HepG2 (cell line): Measurements from ENCODE around the gene HELZ2. TPM values are rescaled to one million over a fixed set of nuclear protein-coding genes. Genes with fewer than 3 reads are reported as not detected.

Experiments
- GPBP1L1 ChIP-seq: sonication (generic); formaldehyde crosslinking; IDR thresholded peaks from 2 replicates; pipeline ENCODE4 v1.5.0; 2020; ENCODE audit warnings: mild to moderate bottlenecking, missing genetic modification reagents
- KDM2A ChIP-seq: sonication (generic); formaldehyde crosslinking; IDR thresholded peaks from 2 replicates; pipeline ENCODE4 v1.4.0; 2020; ENCODE audit warnings: low read depth, missing genetic modification reagents, borderline replicate concordance
- MYC ChIP-seq: sonication (generic); formaldehyde crosslinking; IDR thresholded peaks from 2 replicates; pipeline ENCODE4 v1.9.0; 2021; ENCODE audit warnings: missing genetic modification reagents, borderline replicate concordance
- NR2C2 ChIP-seq: sonication (generic); formaldehyde crosslinking; IDR thresholded peaks from 2 replicates; pipeline ENCODE4 v1.4.0; 2020; ENCODE audit warnings: missing genetic modification reagents, mild to moderate bottlenecking, moderate library complexity, borderline replicate concordance
- NR2F6 ChIP-seq, 2 experiments: IDR thresholded peaks; 2 replicates each; pipeline ENCODE4 v1.6.1; 2016; ENCODE audit warnings: antibody characterized with exemption in 1 of 2, mild to moderate bottlenecking in 1 of 2
- PATZ1 ChIP-seq: sonication (generic); formaldehyde crosslinking; IDR thresholded peaks from 2 replicates; pipeline ENCODE4 v1.4.0; 2020; ENCODE audit warnings: missing genetic modification reagents
- SIN3B ChIP-seq: fragments of 150-350 bp; IDR thresholded peaks from 2 replicates; pipeline ENCODE4 v1.6.1; 2014; ENCODE audit warnings: low read length
- SMYD3 ChIP-seq: sonication (generic); formaldehyde crosslinking; IDR thresholded peaks from 2 replicates; pipeline ENCODE4 v1.8.1; 2023; ENCODE audit warnings: mild to moderate bottlenecking, missing genetic modification reagents
- STAG1 ChIP-seq: sonication (generic); formaldehyde crosslinking; IDR thresholded peaks from 2 replicates; pipeline ENCODE4 v1.4.0; 2020; ENCODE audit warnings: missing genetic modification reagents
- XRCC5 ChIP-seq: fragments of 200-400 bp; formaldehyde crosslinking; optimal IDR thresholded peaks from 2 replicates; pipeline ENCODE3; 2017; ENCODE audit warnings: mild to moderate bottlenecking, low read length
- ZBTB21 ChIP-seq: sonication (generic); formaldehyde crosslinking; IDR thresholded peaks from 2 replicates; pipeline ENCODE4 v1.4.0; 2020; ENCODE audit warnings: missing genetic modification reagents
- ZBTB38 ChIP-seq: sonication (generic); formaldehyde crosslinking; IDR thresholded peaks from 2 replicates; pipeline ENCODE4 v1.5.1; 2020; ENCODE audit warnings: mild to moderate bottlenecking, missing genetic modification reagents
- ZFP41 ChIP-seq: sonication (generic); formaldehyde crosslinking; IDR thresholded peaks from 2 replicates; pipeline ENCODE4 v1.4.0; 2020; ENCODE audit warnings: mild to moderate bottlenecking, missing genetic modification reagents, borderline replicate concordance
- ZKSCAN8 ChIP-seq: IDR thresholded peaks from 2 replicates; pipeline ENCODE4 v1.6.1; 2016; ENCODE audit warnings: borderline replicate concordance, missing genetic modification reagents, missing compliant biosample characterization
- ZNF274 ChIP-seq: sonication (generic); formaldehyde crosslinking; IDR thresholded peaks from 2 replicates; pipeline ENCODE4 v1.5.1; 2020; ENCODE audit warnings: mild to moderate bottlenecking, missing genetic modification reagents
- ZNF431 ChIP-seq: sonication (generic); formaldehyde crosslinking; IDR thresholded peaks from 2 replicates; pipeline ENCODE4 v1.9.0; 2022; ENCODE audit warnings: missing genetic modification reagents, low read depth, mild to moderate bottlenecking, borderline replicate concordance
- ZNF720 ChIP-seq: sonication (generic); formaldehyde crosslinking; IDR thresholded peaks from 2 replicates; pipeline ENCODE4 v1.4.0; 2020; ENCODE audit warnings: missing genetic modification reagents
- ZNF724P ChIP-seq: sonication (generic); formaldehyde crosslinking; IDR thresholded peaks from 2 replicates; pipeline ENCODE4 v1.8.0; 2022; ENCODE audit warnings: missing genetic modification reagents, borderline replicate concordance
- ZNF788 ChIP-seq: sonication (generic); formaldehyde crosslinking; IDR thresholded peaks from 2 replicates; pipeline ENCODE4 v1.5.0; 2020; ENCODE audit warnings: mild to moderate bottlenecking, missing genetic modification reagents, borderline replicate concordance
- polyA plus RNA-seq, 8 experiments: library from polyadenylated mRNA; depleted of rRNA in 3 of 8; stranded (reverse) in 7 of 8; unstranded in 1 of 8; fragments of >200 nt; fragmentation: Illumina TruSeq in 4 of 8; extraction: Trizol in 4 of 8; gene quantifications; 2 replicates each; pipeline versions ENCODE4 v1.2.1 to v1.2.3, GENCODE V29; 2011 to 2016; ENCODE audit warnings: low read depth in 4 of 8, missing spikeins in 1 of 8, mixed read lengths in 1 of 8; ENCODE audit not compliant: insufficient read depth in 1 of 8
- total RNA-seq, 5 experiments: library from RNA; depleted of rRNA; stranded (reverse); fragments of >200 nt; fragmentation: Illumina TruSeq; extraction: Trizol; gene quantifications; 2 replicates each; pipeline ENCODE4 v1.2.3, GENCODE V29; 2016; ENCODE audit warnings: low read depth in 1 of 5
- TF ChIP-seq, protein P1 (sequence below): sonication (generic); formaldehyde crosslinking; IDR thresholded peaks from 2 replicates; pipeline ENCODE4 v1.9.0; 2021; ENCODE audit warnings: mild to moderate bottlenecking, missing genetic modification reagents

The HELZ2 gene
- total and polyA plus RNA-seq, 2 of the 13 experiments (the other 11 are each of a cell fraction or from before 2014, with no cell fraction given): 9.6 to 10.1 TPM

DNA sequence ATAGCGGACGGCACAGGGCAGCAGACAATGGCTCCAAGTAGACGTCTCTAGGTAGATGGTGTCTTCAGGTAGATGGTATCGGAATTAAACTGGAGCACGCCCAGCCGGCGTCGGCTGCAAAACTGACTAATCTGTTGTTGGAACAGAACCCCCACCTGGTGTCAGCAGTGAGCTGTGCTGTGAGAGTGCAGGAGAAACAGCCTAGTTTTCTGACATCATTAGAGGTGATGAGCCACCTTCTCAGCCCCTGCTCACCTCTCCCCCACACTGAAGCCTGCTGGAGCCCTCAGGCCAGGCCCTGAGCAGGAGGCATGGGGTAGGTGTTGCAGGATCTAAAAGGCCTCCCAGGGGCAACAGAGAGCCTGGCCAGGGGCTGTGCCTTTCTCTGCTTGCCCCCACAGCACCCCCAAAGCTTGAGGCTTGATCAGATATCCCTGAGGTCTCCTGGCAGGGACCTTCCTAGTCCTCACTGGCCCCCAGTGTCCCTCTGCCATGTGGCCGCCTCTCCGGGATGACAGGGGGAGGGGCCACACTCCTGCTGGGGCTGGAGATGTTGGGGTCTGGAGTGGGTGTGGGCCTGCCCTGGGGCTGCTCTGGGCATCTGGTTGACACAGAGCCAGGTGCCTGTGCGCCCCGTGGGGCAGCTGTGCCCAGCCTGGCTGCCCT, 6.9 kb upstream of the HELZ2 start (continued):
- TF ChIP-seq, protein P1, sequence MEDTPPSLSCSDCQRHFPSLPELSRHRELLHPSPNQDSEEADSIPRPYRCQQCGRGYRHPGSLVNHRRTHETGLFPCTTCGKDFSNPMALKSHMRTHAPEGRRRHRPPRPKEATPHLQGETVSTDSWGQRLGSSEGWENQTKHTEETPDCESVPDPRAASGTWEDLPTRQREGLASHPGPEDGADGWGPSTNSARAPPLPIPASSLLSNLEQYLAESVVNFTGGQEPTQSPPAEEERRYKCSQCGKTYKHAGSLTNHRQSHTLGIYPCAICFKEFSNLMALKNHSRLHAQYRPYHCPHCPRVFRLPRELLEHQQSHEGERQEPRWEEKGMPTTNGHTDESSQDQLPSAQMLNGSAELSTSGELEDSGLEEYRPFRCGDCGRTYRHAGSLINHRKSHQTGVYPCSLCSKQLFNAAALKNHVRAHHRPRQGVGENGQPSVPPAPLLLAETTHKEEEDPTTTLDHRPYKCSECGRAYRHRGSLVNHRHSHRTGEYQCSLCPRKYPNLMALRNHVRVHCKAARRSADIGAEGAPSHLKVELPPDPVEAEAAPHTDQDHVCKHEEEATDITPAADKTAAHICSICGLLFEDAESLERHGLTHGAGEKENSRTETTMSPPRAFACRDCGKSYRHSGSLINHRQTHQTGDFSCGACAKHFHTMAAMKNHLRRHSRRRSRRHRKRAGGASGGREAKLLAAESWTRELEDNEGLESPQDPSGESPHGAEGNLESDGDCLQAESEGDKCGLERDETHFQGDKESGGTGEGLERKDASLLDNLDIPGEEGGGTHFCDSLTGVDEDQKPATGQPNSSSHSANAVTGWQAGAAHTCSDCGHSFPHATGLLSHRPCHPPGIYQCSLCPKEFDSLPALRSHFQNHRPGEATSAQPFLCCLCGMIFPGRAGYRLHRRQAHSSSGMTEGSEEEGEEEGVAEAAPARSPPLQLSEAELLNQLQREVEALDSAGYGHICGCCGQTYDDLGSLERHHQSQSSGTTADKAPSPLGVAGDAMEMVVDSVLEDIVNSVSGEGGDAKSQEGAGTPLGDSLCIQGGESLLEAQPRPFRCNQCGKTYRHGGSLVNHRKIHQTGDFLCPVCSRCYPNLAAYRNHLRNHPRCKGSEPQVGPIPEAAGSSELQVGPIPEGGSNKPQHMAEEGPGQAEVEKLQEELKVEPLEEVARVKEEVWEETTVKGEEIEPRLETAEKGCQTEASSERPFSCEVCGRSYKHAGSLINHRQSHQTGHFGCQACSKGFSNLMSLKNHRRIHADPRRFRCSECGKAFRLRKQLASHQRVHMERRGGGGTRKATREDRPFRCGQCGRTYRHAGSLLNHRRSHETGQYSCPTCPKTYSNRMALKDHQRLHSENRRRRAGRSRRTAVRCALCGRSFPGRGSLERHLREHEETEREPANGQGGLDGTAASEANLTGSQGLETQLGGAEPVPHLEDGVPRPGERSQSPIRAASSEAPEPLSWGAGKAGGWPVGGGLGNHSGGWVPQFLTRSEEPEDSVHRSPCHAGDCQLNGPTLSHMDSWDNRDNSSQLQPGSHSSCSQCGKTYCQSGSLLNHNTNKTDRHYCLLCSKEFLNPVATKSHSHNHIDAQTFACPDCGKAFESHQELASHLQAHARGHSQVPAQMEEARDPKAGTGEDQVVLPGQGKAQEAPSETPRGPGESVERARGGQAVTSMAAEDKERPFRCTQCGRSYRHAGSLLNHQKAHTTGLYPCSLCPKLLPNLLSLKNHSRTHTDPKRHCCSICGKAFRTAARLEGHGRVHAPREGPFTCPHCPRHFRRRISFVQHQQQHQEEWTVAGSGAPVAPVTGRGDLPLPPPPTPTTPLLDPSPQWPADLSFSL (CRISPR knock-in tag): no peak
- peak; percentile 72; the same call in 1 of the 2 replicates for TF ChIP-seq SMYD3 (CRISPR knock-in tag)
- 0 out of 2 replicates have a peak, but pooled peaks have one; percentile 28 for TF ChIP-seq ZNF431 (CRISPR knock-in tag)
- TF ChIP-seq ZNF788 (CRISPR knock-in tag): no peak; the same call in 1 of the 2 replicates
- TF ChIP-seq NR2F6 (IDR thresholded peaks at IDR 0.05): no peak
- TF ChIP-seq NR2F6 (CRISPR knock-in tag; IDR thresholded peaks at IDR 0.05): peak; percentile 21; the same call in 1 of the 2 replicates
- peak; percentile 64; the same call in 1 of the 2 replicates for TF ChIP-seq KDM2A (CRISPR knock-in tag)
- TF ChIP-seq XRCC5: peak; percentile 88
- 0 out of 2 replicates have a peak, but pooled peaks have one; percentile 31 for TF ChIP-seq ZNF274 (CRISPR knock-in tag)
- TF ChIP-seq ZNF724P (CRISPR knock-in tag): 0 out of 2 replicates have a peak, but pooled peaks have one; percentile 63
- peak; percentile 43; the same call in 1 of the 2 replicates for TF ChIP-seq PATZ1 (CRISPR knock-in tag)
- TF ChIP-seq NR2C2 (CRISPR knock-in tag): peak; percentile 11; the same call in 1 of the 2 replicates
- peak; percentile 96 for TF ChIP-seq STAG1
- TF ChIP-seq SIN3B: 0 out of 2 replicates have a peak, but pooled peaks have one; percentile 14
- TF ChIP-seq ZFP41: 0 out of 2 replicates have a peak, but pooled peaks have one; percentile 47
- no peak for TF ChIP-seq ZNF720
- 0 out of 2 replicates have a peak, but pooled peaks have one; percentile 38 for TF ChIP-seq ZBTB21 (CRISPR knock-in tag)
- no peak for TF ChIP-seq GPBP1L1 (CRISPR knock-in tag)
- peak; percentile 56; the same call in 1 of the 2 replicates for TF ChIP-seq ZKSCAN8 (CRISPR knock-in tag)
- TF ChIP-seq ZBTB38 (CRISPR knock-in tag): peak; percentile 53; the same call in 1 of the 2 replicates
- no peak for TF ChIP-seq MYC (CRISPR knock-in tag)
